Hepatocyte (in vitro differentiated cells): ENCODE measurements around the gene MANBA. TPM values are rescaled to one million over a fixed set of nuclear protein-coding genes. Genes with fewer than 3 reads are reported as not detected.
A peak's percentile ranks its signal among the peaks of the same experiment; 100 is the strongest.
"Not testable (repeated sequence)": the region's sequence is repeated elsewhere in the genome, so short reads cannot be mapped to it uniquely, and the experiment has no call there.

Experiments
- DNase-seq: peaks from one replicate; pipeline ENCODE4 v3.0.0-alpha.2; 2016; ENCODE audit warnings: low spot score
- H2AFZ ChIP-seq: fragments of 200-600 bp; sonication (generic); 2 replicates; pipeline ENCODE4 v1.6.0; 2016; ENCODE audit warnings: antibody characterized with exemption, mild to moderate bottlenecking
- H3K27ac ChIP-seq: fragments of 200-600 bp; sonication (generic); 2 replicates; pipeline ENCODE4 v1.5.1; 2016; ENCODE audit warnings: mild to moderate bottlenecking
- H3K27me3 ChIP-seq: fragments of 200-600 bp; sonication (generic); 2 replicates; pipeline ENCODE4 v1.6.1; 2016
- H3K36me3 ChIP-seq: fragments of 200-600 bp; sonication (generic); replicated peaks from 2 replicates; pipeline ENCODE4 v1.5.1; 2016; ENCODE audit warnings: low read depth; ENCODE audit not compliant: insufficient read depth
- H3K4me1 ChIP-seq: fragments of 200-600 bp; sonication (generic); 2 replicates; pipeline ENCODE4 v1.5.1; 2016; ENCODE audit warnings: mild to moderate bottlenecking, moderate library complexity; ENCODE audit not compliant: insufficient read depth
- H3K4me2 ChIP-seq: fragments of 200-600 bp; sonication (generic); 2 replicates; pipeline ENCODE4 v1.6.0; 2016
- H3K4me3 ChIP-seq: fragments of 200-600 bp; sonication (generic); 2 replicates; pipeline ENCODE4 v1.5.1; 2016; ENCODE audit warnings: mild to moderate bottlenecking
- H3K79me2 ChIP-seq: fragments of 200-600 bp; sonication (generic); 2 replicates; pipeline ENCODE4 v1.6.0; 2017; ENCODE audit warnings: mild to moderate bottlenecking
- H3K9me2 ChIP-seq: fragments of 200-600 bp; sonication (generic); replicated peaks from 2 replicates; pipeline ENCODE4 v1.6.0; 2017; ENCODE audit warnings: mild to moderate bottlenecking; ENCODE audit not compliant: insufficient read depth
- H3K9me3 ChIP-seq: fragments of 200-600 bp; sonication (generic); 2 replicates; pipeline ENCODE4 v1.5.1; 2016; ENCODE audit warnings: low read depth, mild to moderate bottlenecking
- H4K20me1 ChIP-seq: fragments of 200-600 bp; sonication (generic); 2 replicates; pipeline ENCODE4 v1.6.0; 2016; ENCODE audit warnings: mild to moderate bottlenecking; ENCODE audit not compliant: insufficient read depth, poor library complexity, severe bottlenecking
- CTCF ChIP-seq: fragments of 200-600 bp; sonication (generic); IDR thresholded peaks from 2 replicates; pipeline ENCODE4 v1.5.1; 2016; ENCODE audit warnings: antibody characterized with exemption, mild to moderate bottlenecking; ENCODE audit not compliant: poor library complexity
- EZH2 ChIP-seq: fragments of 200-600 bp; sonication (generic); IDR thresholded peaks from 2 replicates; pipeline ENCODE4 v1.6.1; 2016; ENCODE audit warnings: antibody characterized with exemption, mild to moderate bottlenecking, borderline replicate concordance
- EZH2phosphoT487 ChIP-seq: fragments of 200-600 bp; sonication (generic); IDR thresholded peaks from one replicate; pipeline ENCODE4 v1.6.1; 2018; ENCODE audit warnings: antibody characterized with exemption, mild to moderate bottlenecking, low read depth, moderate library complexity; ENCODE audit not compliant: unreplicated experiment, severe bottlenecking
- WGBS: methylation state at CpG from one replicate; pipeline ENCODE4 v1.1.6; 2016; ENCODE audit warnings: low lambda C conversion rate; ENCODE audit errors: missing lambda C conversion rate; 5-methylcytosine and 5-hydroxymethylcytosine counted together
- polyA plus RNA-seq: library from polyadenylated mRNA; unstranded; fragments of >200 nt; fragmentation: Nextera tagmentation; extraction: Ambion mirVana; gene quantifications from 2 replicates; pipeline ENCODE4 v1.2.1, GENCODE V29; 2016
- total RNA-seq: library from RNA; depleted of rRNA; stranded (reverse); fragments of >200 nt; gene quantifications from 2 replicates; pipeline ENCODE4 v1.2.3, GENCODE V29; 2014

MANBA gene
- total and polyA plus RNA-seq, 2 experiments from 2014 or later, result 52.0 to 98.1 TPM

GRCh38 chr4:102624505-102624904 is 136.3 kb downstream of the MANBA start:
- TF ChIP-seq EZH2, result no peak
- DNase-seq, result no peak
- H4K20me1 ChIP-seq, result no peaks in the 10 kb centered on the region
- H2AFZ ChIP-seq, result no peak overlapping the region
- H3K36me3 ChIP-seq, result no peaks in the 10 kb centered on the region
- no peak overlapping the region for H3K4me2 ChIP-seq
- no peaks in the 10 kb centered on the region for H3K9me3 ChIP-seq
- no peaks in the 10 kb centered on the region for H3K9me2 ChIP-seq
- H3K27me3 ChIP-seq, result no peaks in the 10 kb centered on the region
- WGBS, result 91% methylated on average over 4 of the region's 4 CpGs
- H3K27ac ChIP-seq, result peak overlapping the region; percentile 68
- H3K4me1 ChIP-seq, result peaks cover 16% of the 10 kb centered on the region
- H3K4me3 ChIP-seq, result no peak overlapping the region
- no peaks in the 10 kb centered on the region for H3K79me2 ChIP-seq

- WGBS, result 74% methylated on average over 5 of the region's 5 CpGs
- Histone ChIP-seq H3K36me3 (no peaks in the 10 kb centered on the region), H3K27ac (no peak overlapping the region), H3K4me2 (no peak overlapping the region), H3K4me1 (peaks cover 20% of the 10 kb centered on the region), H4K20me1 (no peaks in the 10 kb centered on the region), H3K9me3 (no peaks in the 10 kb centered on the region), H3K9me2 (no peaks in the 10 kb centered on the region), H3K27me3 (no peaks in the 10 kb centered on the region), H3K79me2 (no peaks in the 10 kb centered on the region), H2AFZ (no peak overlapping the region), H3K4me3 (no peak overlapping the region)
- DNase-seq, result peak; percentile 40
- TF ChIP-seq EZH2phosphoT487, result no peak
- peak; percentile 14 for TF ChIP-seq CTCF
- TF ChIP-seq EZH2, result no peak
These were observed 137.1 kb downstream of the MANBA start for GRCh38 chr4:102623622-102624021.

GRCh38 chr4:102620697-102621497 is 139.9 kb downstream of the MANBA start:
- Histone ChIP-seq H2AFZ (peak overlapping the region; percentile 7), H3K4me1 (peaks cover 20% of the 10 kb centered on the region), H3K9me3 (no peaks in the 10 kb centered on the region), H3K27me3 (no peaks in the 10 kb centered on the region), H3K4me2 (peak overlapping the region; percentile 63), H3K27ac (peak overlapping the region; percentile 84), H3K36me3 (no peaks in the 10 kb centered on the region), H3K9me2 (no peaks in the 10 kb centered on the region), H3K79me2 (no peaks in the 10 kb centered on the region), H4K20me1 (no peaks in the 10 kb centered on the region), H3K4me3 (no peak overlapping the region)
- 53% methylated on average over 8 of the region's 8 CpGs for WGBS
- TF ChIP-seq CTCF (peak; percentile 82), EZH2phosphoT487 (no peak)
- peak; percentile 76 for DNase-seq

GRCh38 chr4:102619776-102620631 is 140.8 kb downstream of the MANBA start:
- H3K4me3 ChIP-seq, H3K27me3 ChIP-seq, H4K20me1 ChIP-seq, H3K36me3 ChIP-seq, H3K9me2 ChIP-seq, H2AFZ ChIP-seq, H3K79me2 ChIP-seq, H3K9me3 ChIP-seq: not testable (repeated sequence)
- 77% methylated on average over 4 of the region's 4 CpGs for WGBS
- Histone ChIP-seq H3K4me1 (peaks cover 20% of the 10 kb centered on the region), H3K27ac (peak overlapping the region; percentile 84), H3K4me2 (peak overlapping the region; percentile 63)
- peak; percentile 25 for DNase-seq

- H3K27ac ChIP-seq, result peak overlapping the region; percentile 84
- 80% methylated on average over 9 of the region's 9 CpGs for WGBS
These were observed 141.7 kb downstream of the MANBA start for GRCh38 chr4:102619021-102619420.

More at GRCh38 chr4:102619021-102619420, 141.7 kb downstream of the MANBA start:
- H3K27me3 ChIP-seq, H3K36me3 ChIP-seq, H3K9me2 ChIP-seq, DNase-seq, H3K4me2 ChIP-seq, H3K9me3 ChIP-seq, H2AFZ ChIP-seq, H3K4me3 ChIP-seq, H3K79me2 ChIP-seq, H4K20me1 ChIP-seq: not testable (repeated sequence)
- H3K4me1 ChIP-seq, result peaks cover 20% of the 10 kb centered on the region
